HEK293 (cell line): Measurements from ENCODE around the gene GLB1L2.

Source experiments
- CTCF ChIA-PET: fragments of 350-600 bp; formaldehyde crosslinking; extraction: SDS; loops from one replicate; lab custom pipeline; 2021; ENCODE audit warnings: antibody characterized with exemption; lab: Yijun Ruan, JAX
- POLR2A ChIA-PET: fragments of 300-600 bp; formaldehyde crosslinking; extraction: SDS; loops from one replicate; lab custom pipeline; 2020; ENCODE audit warnings: antibody characterized with exemption, inconsistent platforms; lab: Yijun Ruan, JAX
- H3K27ac ChIP-seq: fragments of 200-500 bp; sonication (Bioruptor generic); 2 replicates; pipeline ENCODE4 v1.5.1; 2014; ENCODE audit warnings: low read depth, low read length, control low read depth, inconsistent platforms; ENCODE audit errors: extremely low read depth
- H3K36me3 ChIP-seq, 2 experiments: fragments of 200-500 bp in 1 of 2; sonication (Bioruptor generic) in 1 of 2; 1 replicate in 1 of 2; 2 replicates in 1 of 2; pipeline ENCODE4 v1.5.1; 2014 to 2017; ENCODE audit warnings: inconsistent platforms in 2 of 2, low read length in 2 of 2; ENCODE audit not compliant: control insufficient read depth in 2 of 2, insufficient read depth in 1 of 2
- H3K4me1 ChIP-seq: fragments of 200-500 bp; sonication (Bioruptor generic); 2 replicates; pipeline ENCODE4 v1.5.1; 2014; ENCODE audit warnings: mild to moderate bottlenecking, low read length, inconsistent platforms; ENCODE audit not compliant: control insufficient read depth, insufficient read depth
- H3K4me3 ChIP-seq: 2 replicates; pipeline ENCODE4 v1.5.1; 2011; ENCODE audit warnings: low read depth, mild to moderate bottlenecking, control low read depth, low read length, moderate library complexity
- H3K9me3 ChIP-seq: fragments of 200-500 bp; sonication (Bioruptor generic); 2 replicates; pipeline ENCODE4 v1.5.1; 2014; ENCODE audit warnings: low read depth, low read length, inconsistent platforms; ENCODE audit not compliant: control insufficient read depth, insufficient read depth
- BCL6B ChIP-seq: fragments of 450-650 bp; formaldehyde crosslinking; IDR thresholded peaks from 2 replicates; pipeline ENCODE4 v1.5.1; 2017; ENCODE audit warnings: missing biosample characterization, missing genetic modification characterization
- CTCF ChIP-seq: fragments of 450-650 bp; formaldehyde crosslinking; IDR thresholded peaks from 2 replicates; pipeline ENCODE4 v1.5.1; 2016; ENCODE audit warnings: missing biosample characterization, missing genetic modification characterization
- FEZF1 ChIP-seq: fragments of 450-650 bp; formaldehyde crosslinking; IDR thresholded peaks from 2 replicates; pipeline ENCODE4 v1.5.1; 2016; ENCODE audit warnings: missing biosample characterization, missing genetic modification characterization
- GLI4 ChIP-seq: fragments of 450-650 bp; formaldehyde crosslinking; IDR thresholded peaks from 2 replicates; pipeline ENCODE4 v1.5.1; 2016; ENCODE audit warnings: missing biosample characterization, missing genetic modification characterization
- IKZF3 ChIP-seq: fragments of 450-650 bp; IDR thresholded peaks from 2 replicates; pipeline ENCODE4 v1.5.0; 2018; ENCODE audit warnings: missing biosample characterization, mild to moderate bottlenecking, missing genetic modification characterization, moderate library complexity
- INSM2 ChIP-seq: fragments of 450-650 bp; formaldehyde crosslinking; IDR thresholded peaks from 2 replicates; pipeline ENCODE4 v1.5.1; 2016; ENCODE audit warnings: missing biosample characterization, missing genetic modification characterization
- KLF10 ChIP-seq: fragments of 450-650 bp; IDR thresholded peaks from 2 replicates; pipeline ENCODE4 v1.5.1; 2018; ENCODE audit warnings: missing biosample characterization, mild to moderate bottlenecking, missing genetic modification characterization
- KLF16 ChIP-seq: fragments of 450-650 bp; formaldehyde crosslinking; IDR thresholded peaks from 2 replicates; pipeline ENCODE4 v1.5.1; 2017; ENCODE audit warnings: missing biosample characterization, missing genetic modification characterization
- KLF17 ChIP-seq: fragments of 450-650 bp; formaldehyde crosslinking; IDR thresholded peaks from 2 replicates; pipeline ENCODE4 v1.5.1; 2016; ENCODE audit warnings: missing biosample characterization, missing genetic modification characterization
- PRDM1 ChIP-seq: fragments of 450-650 bp; formaldehyde crosslinking; IDR thresholded peaks from 2 replicates; pipeline ENCODE4; 2016; ENCODE audit warnings: missing biosample characterization, missing genetic modification characterization
- SALL2 ChIP-seq: fragments of 450-650 bp; formaldehyde crosslinking; IDR thresholded peaks from 2 replicates; pipeline ENCODE4 v1.5.0; 2017; ENCODE audit warnings: missing biosample characterization, mild to moderate bottlenecking, missing genetic modification characterization, borderline replicate concordance
- SETDB1 ChIP-seq: IDR thresholded peaks from one replicate; pipeline ENCODE4 v1.6.1; 2017; ENCODE audit warnings: mild to moderate bottlenecking, low read length, moderate library complexity, mixed read lengths; ENCODE audit not compliant: insufficient read length
- TRIM28 ChIP-seq: IDR thresholded peaks from 2 replicates; pipeline ENCODE4 v1.6.1; 2011; ENCODE audit warnings: low read length, control low read depth, borderline replicate concordance
- ZBTB21 ChIP-seq: fragments of 450-650 bp; formaldehyde crosslinking; IDR thresholded peaks from 2 replicates; pipeline ENCODE4 v1.5.1; 2017; ENCODE audit warnings: missing biosample characterization, missing genetic modification characterization
- ZNF140 ChIP-seq: fragments of 450-650 bp; formaldehyde crosslinking; IDR thresholded peaks from 2 replicates; pipeline ENCODE4 v1.5.1; 2016; ENCODE audit warnings: missing biosample characterization, missing genetic modification characterization
- ZNF148 ChIP-seq: fragments of 450-650 bp; formaldehyde crosslinking; IDR thresholded peaks from 2 replicates; pipeline ENCODE4 v1.5.0; 2017; ENCODE audit warnings: missing biosample characterization, missing genetic modification characterization, borderline replicate concordance
- ZNF174 ChIP-seq: fragments of 450-650 bp; formaldehyde crosslinking; IDR thresholded peaks from 2 replicates; pipeline ENCODE4 v1.5.0; 2017; ENCODE audit warnings: missing biosample characterization, mild to moderate bottlenecking, missing genetic modification characterization
- ZNF311 ChIP-seq: fragments of 450-650 bp; formaldehyde crosslinking; IDR thresholded peaks from 2 replicates; pipeline ENCODE4 v1.5.1; 2017; ENCODE audit warnings: missing biosample characterization, missing genetic modification characterization, borderline replicate concordance
- ZNF404 ChIP-seq: fragments of 450-650 bp; formaldehyde crosslinking; IDR thresholded peaks from 2 replicates; pipeline ENCODE4 v1.5.1; 2017; ENCODE audit warnings: missing biosample characterization, missing genetic modification characterization
- ZNF423 ChIP-seq: fragments of 450-650 bp; formaldehyde crosslinking; IDR thresholded peaks from 2 replicates; pipeline ENCODE4 v1.5.1; 2016; ENCODE audit warnings: missing biosample characterization, missing genetic modification characterization
- ZNF529 ChIP-seq: fragments of 450-650 bp; formaldehyde crosslinking; IDR thresholded peaks from 2 replicates; pipeline ENCODE4 v1.5.1; 2017; ENCODE audit warnings: missing genetic modification characterization, missing biosample characterization; ENCODE audit not compliant: insufficient replicate concordance
- ZNF558 ChIP-seq: fragments of 450-650 bp; formaldehyde crosslinking; IDR thresholded peaks from 2 replicates; pipeline ENCODE4 v1.5.1; 2016; ENCODE audit warnings: missing biosample characterization, missing genetic modification characterization
- ZNF561 ChIP-seq: fragments of 450-650 bp; IDR thresholded peaks from 2 replicates; pipeline ENCODE4 v1.5.1; 2018; ENCODE audit warnings: missing biosample characterization, missing genetic modification characterization, borderline replicate concordance
- ZNF580 ChIP-seq: fragments of 450-650 bp; formaldehyde crosslinking; IDR thresholded peaks from 2 replicates; pipeline ENCODE4 v1.5.1; 2016; ENCODE audit warnings: missing biosample characterization, missing genetic modification characterization
- ZNF600 ChIP-seq: fragments of 450-650 bp; formaldehyde crosslinking; IDR thresholded peaks from 2 replicates; pipeline ENCODE4 v1.5.1; 2016; ENCODE audit warnings: missing biosample characterization, missing genetic modification characterization
- ZNF629 ChIP-seq: fragments of 450-650 bp; formaldehyde crosslinking; IDR thresholded peaks from 2 replicates; pipeline ENCODE4 v1.5.1; 2017; ENCODE audit warnings: missing biosample characterization, missing genetic modification characterization
- ZSCAN4 ChIP-seq: fragments of 450-650 bp; formaldehyde crosslinking; IDR thresholded peaks from 2 replicates; pipeline ENCODE4 v1.5.1; 2017; ENCODE audit warnings: missing biosample characterization, missing genetic modification characterization

The GLB1L2 gene

GRCh38 chr11:134362192-134362901 lies 30.6 kb downstream of the GLB1L2 start:
- Histone ChIP-seq H3K9me3 (no peaks in the 10 kb centered on the region), H3K4me3 (no peak overlapping the region), H3K27ac (no peak overlapping the region), H3K4me1 (no peaks in the 10 kb centered on the region), H3K36me3 (peaks cover 0 to 7% of the 10 kb centered on the region in 2 experiments; a peak in 1 of 3 replicates)
- ChIA-PET CTCF (no interaction called here), POLR2A (no interaction called here)
- TF ChIP-seq ZNF404 (tag by site-specific recombination) = no peak
- no peak for TF ChIP-seq ZNF174 (tag by site-specific recombination)
- TF ChIP-seq ZNF529 (tag by site-specific recombination) = no peak
- TF ChIP-seq SETDB1 = no peak
- no peak for TF ChIP-seq IKZF3 (tag by site-specific recombination)
- no peak for TF ChIP-seq ZNF423
- TF ChIP-seq ZNF311 = no peak
- TF ChIP-seq ZNF558 (tag by site-specific recombination) = no peak
- TF ChIP-seq TRIM28 = no peak
- no peak for TF ChIP-seq PRDM1 (tag by site-specific recombination)
- no peak for TF ChIP-seq ZNF561
- no peak for TF ChIP-seq KLF10 (tag by site-specific recombination)
- TF ChIP-seq FEZF1 (tag by site-specific recombination) = no peak
- TF ChIP-seq INSM2 (tag by site-specific recombination) = no peak
- no peak for TF ChIP-seq BCL6B

- Histone ChIP-seq H3K9me3 (no peaks in the 10 kb centered on the region), H3K4me3 (no peak overlapping the region), H3K4me1 (no peaks in the 10 kb centered on the region), H3K36me3 (peaks cover 0 to 5% of the 10 kb centered on the region in 2 experiments; a peak in 1 of 3 replicates), H3K27ac (no peak overlapping the region)
- POLR2A ChIA-PET = no interaction called here
- CTCF ChIA-PET = no interaction called here
- TF ChIP-seq ZNF148 (tag by site-specific recombination) = no peak
- no peak for TF ChIP-seq ZNF600 (tag by site-specific recombination)
- no peak for TF ChIP-seq ZBTB21 (tag by site-specific recombination)
- TF ChIP-seq ZNF629 = no peak
- no peak for TF ChIP-seq SETDB1
- no peak for TF ChIP-seq SALL2 (tag by site-specific recombination)
- no peak for TF ChIP-seq KLF17 (tag by site-specific recombination)
- TF ChIP-seq ZSCAN4 = no peak
- TF ChIP-seq GLI4 (tag by site-specific recombination) = no peak
- no peak for TF ChIP-seq ZNF580 (tag by site-specific recombination)
- TF ChIP-seq ZNF140 = no peak
- TF ChIP-seq CTCF (tag by site-specific recombination) = no peak
- TF ChIP-seq KLF16 (tag by site-specific recombination) = no peak
Measured at GRCh38 chr11:134363161-134363560, 31.4 kb downstream of the GLB1L2 start.
